MV-4-11 (cell line): Measurements from ENCODE around the gene NCKAP1.
"Not testable (repeated sequence)": the region's sequence is repeated elsewhere in the genome, so short reads cannot be mapped to it uniquely, and the experiment has no call there.

Experiments
- DNase-seq: peaks from one replicate; lab custom pipeline; 2025; lab: John Stamatoyannopoulos, UW

The NCKAP1 gene

GRCh38 chr2:182907081-182907830, 131.0 kb downstream of the NCKAP1 start:
- no peak for DNase-seq

- no peak for DNase-seq
Observed at GRCh38 chr2:182906454-182906853, 131.8 kb downstream of the NCKAP1 start.

- DNase-seq: no peak
Observed at GRCh38 chr2:182904844-182905243, 133.4 kb downstream of the NCKAP1 start.

- DNase-seq: no peak
Observed at GRCh38 chr2:182903566-182903965, 134.7 kb downstream of the NCKAP1 start.

GRCh38 chr2:182901748-182902147, 136.5 kb downstream of the NCKAP1 start:
- DNase-seq: no peak

- DNase-seq: no peak
Observed at GRCh38 chr2:182898718-182899117, 139.5 kb downstream of the NCKAP1 start.

- DNase-seq: no peak
Observed at GRCh38 chr2:182897137-182897536, 141.1 kb downstream of the NCKAP1 start.

GRCh38 chr2:182895798-182896197, 142.5 kb downstream of the NCKAP1 start:
- no peak for DNase-seq

- no peak for DNase-seq
Observed at GRCh38 chr2:182895169-182895568, 143.1 kb downstream of the NCKAP1 start.

GRCh38 chr2:182894174-182894573, 144.1 kb downstream of the NCKAP1 start:
- DNase-seq: no peak

- DNase-seq: no peak
Observed at GRCh38 chr2:182893666-182894065, 144.6 kb downstream of the NCKAP1 start.

GRCh38 chr2:182893035-182893434, 145.2 kb downstream of the NCKAP1 start:
- DNase-seq: not testable (repeated sequence)

- no peak for DNase-seq
Observed at GRCh38 chr2:182891611-182892010, 146.6 kb downstream of the NCKAP1 start.

GRCh38 chr2:182890773-182891378, 147.4 kb downstream of the NCKAP1 start:
- DNase-seq: no peak

GRCh38 chr2:182890305-182890704, 148.0 kb downstream of the NCKAP1 start:
- DNase-seq: no peak

- no peak for DNase-seq
Observed at GRCh38 chr2:182887753-182888415, 150.4 kb downstream of the NCKAP1 start.

GRCh38 chr2:182887093-182887492, 151.2 kb downstream of the NCKAP1 start:
- DNase-seq: no peak

- DNase-seq: no peak
Observed at GRCh38 chr2:182885771-182886170, 152.5 kb downstream of the NCKAP1 start.

GRCh38 chr2:182883451-182883850, 154.8 kb downstream of the NCKAP1 start:
- DNase-seq: no peak

GRCh38 chr2:182880100-182880499, 158.2 kb downstream of the NCKAP1 start:
- not testable (repeated sequence) for DNase-seq

- not testable (repeated sequence) for DNase-seq
Observed at GRCh38 chr2:182876653-182877052, 161.6 kb downstream of the NCKAP1 start.

GRCh38 chr2:182870227-182870626, 168.0 kb downstream of the NCKAP1 start:
- DNase-seq: no peak
